HG03064 (cell line): ENCODE measurements around the gene ABCG1.

Source experiments
- ATAC-seq: cut with Tn5 transposase; IDR thresholded peaks from one replicate; pipeline ENCODE4 v1.9.1; 2021; ENCODE audit warnings: low read depth; ENCODE audit not compliant: unreplicated experiment

ABCG1 gene

GRCh38 chr21:42231756-42232155 is 12.8 kb downstream of the ABCG1 start:
- no peak for ATAC-seq

- no peak for ATAC-seq
Measured at GRCh38 chr21:42232176-42232825, 13.4 kb downstream of the ABCG1 start.

DNA sequence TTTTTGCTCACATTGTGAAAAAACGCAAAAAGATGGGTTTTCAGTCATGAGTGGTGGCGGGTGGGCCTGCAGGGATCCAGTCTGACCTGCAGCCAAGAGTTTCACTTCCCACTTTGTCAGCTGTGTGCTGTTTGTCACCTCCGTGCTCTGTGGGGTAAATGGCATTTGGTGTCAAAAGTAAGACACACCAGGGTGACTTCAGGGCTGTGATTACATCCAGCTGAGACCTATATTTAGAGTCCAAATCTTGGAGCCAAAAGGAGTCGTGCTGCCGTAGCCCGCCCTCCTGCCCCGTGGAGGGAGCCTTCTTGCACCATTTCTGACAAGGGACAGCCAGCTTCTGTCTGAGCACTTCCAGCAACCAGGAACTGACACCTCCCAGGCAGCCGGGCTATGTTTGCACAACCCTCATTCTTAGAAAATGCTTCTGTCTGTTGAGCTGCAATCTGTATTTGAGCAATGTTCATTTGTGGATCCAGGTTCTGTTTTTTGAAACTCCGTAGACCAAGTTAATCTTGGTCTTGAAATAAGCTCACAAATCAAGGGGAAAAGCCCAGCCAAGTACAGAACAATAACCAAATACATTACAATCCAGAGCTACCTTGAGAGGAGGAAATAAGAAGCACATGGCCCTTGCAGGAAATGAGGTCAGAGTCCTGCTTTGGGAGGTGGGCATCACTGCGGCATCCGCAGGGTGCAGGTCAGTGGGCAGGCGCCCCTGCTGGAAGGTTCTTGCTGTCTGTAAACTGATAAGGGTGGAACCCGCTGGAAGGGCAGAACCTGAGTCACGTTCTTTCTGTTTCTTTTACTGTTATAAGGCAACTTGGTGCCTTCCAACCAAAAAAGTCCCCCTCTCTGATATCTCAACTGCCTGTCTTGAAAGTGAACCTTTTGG is 14.4 kb downstream of the ABCG1 start:
- no peak for ATAC-seq

- no peak for ATAC-seq
Measured at GRCh38 chr21:42234041-42234440, 15.1 kb downstream of the ABCG1 start.

GRCh38 chr21:42234464-42235241 is 15.7 kb downstream of the ABCG1 start:
- no peak for ATAC-seq

DNA sequence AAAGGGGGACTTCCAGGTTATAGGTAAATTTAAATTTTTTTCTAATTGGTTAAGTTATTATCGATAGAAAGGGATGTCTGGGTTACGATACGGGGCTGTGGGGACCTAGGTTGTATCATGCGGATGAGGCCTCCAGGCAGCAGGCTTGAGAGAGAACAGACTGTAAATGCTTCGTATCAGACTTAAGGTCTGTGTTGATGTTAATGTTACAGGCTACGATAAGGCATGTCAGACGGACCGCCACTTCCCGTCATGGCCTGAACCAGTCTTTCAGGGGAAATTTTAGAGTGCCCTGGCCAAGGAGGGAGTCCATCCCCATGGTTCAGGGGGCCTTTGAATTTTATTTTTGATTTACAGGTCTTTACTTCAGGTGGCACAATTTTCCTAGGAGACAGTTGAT is 16.7 kb downstream of the ABCG1 start:
- ATAC-seq: no peak

- ATAC-seq: no peak
Measured at GRCh38 chr21:42236014-42236413, 17.1 kb downstream of the ABCG1 start.

GRCh38 chr21:42236693-42237092 is 17.8 kb downstream of the ABCG1 start:
- ATAC-seq: no peak

- no peak for ATAC-seq
Measured at GRCh38 chr21:42237161-42237560, 18.2 kb downstream of the ABCG1 start.

DNA sequence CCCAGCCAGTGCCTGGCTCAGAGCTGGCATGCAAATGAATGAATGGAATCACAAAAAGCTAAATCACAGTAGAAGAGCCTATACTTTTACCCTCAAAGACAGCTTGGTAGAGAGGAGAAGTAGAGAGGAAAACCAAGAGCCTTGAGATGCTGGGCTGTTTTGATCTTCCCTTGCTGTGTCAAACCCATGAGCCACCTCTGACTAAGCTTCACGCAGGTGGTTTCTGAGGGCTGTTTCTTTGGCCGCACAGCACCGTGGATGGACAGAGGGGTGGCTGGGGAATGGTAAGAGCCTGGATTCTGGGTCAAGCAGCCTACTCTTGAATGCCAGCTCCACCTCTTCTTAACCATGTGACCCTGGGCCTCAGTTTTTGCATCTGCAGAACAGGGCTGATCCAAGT is 18.6 kb downstream of the ABCG1 start:
- ATAC-seq: no peak

DNA sequence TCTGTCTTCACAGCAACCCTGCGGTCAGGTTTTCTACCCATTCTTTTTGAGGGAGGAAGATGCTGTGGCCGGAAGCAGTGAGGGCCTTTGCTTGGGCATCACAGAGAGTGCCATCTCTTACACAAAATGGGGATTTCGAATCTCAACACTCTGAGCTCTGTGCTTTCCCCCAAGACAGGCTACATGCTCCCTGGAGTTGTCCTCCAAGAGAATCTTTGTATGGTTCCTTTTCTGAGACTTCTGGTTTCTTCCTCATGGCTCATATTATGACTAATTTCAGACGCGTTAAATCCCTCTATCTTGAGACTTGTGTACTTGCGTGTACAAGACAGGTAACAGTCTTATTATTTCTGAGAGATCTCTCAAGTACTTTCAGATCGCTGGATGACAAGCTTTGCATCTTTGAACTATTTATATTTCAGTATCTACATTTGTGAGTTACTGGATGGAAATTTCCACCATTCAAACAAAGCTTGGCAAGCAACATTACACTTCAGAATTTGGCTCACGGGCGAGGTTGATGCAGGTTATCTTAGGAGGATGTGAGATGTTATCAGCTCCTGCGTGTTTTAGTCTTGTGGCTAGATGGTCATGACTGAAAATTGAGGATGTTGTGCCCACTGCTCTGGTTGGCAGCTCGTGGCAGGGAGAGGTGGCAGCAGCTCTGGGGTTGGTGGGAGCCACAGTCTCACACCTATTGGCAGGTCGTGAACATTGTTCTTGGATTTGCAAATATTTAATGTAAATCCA is 19.4 kb downstream of the ABCG1 start:
- no peak for ATAC-seq

DNA sequence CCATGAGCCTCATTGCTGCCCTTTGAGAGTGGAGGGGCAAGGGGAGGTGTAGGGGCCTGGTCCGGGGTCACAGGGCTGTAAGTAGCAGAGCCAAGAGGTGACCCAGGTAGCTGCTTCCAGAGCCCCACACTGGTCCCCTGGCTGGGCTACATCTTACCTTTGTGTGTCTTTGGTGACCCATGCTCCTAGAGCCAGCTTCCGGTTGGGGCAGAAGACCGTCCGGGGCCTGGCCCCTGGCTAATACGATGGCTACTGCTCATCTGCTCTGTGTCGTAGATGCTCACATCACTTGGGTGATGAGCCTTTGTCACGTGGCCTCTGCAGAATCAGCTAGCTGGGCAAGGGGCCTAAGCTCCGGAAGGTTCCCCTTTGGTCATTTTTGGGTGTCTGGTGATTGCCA is 20.6 kb downstream of the ABCG1 start:
- ATAC-seq: no peak

GRCh38 chr21:42239973-42240372 is 21.0 kb downstream of the ABCG1 start:
- ATAC-seq: no peak

DNA sequence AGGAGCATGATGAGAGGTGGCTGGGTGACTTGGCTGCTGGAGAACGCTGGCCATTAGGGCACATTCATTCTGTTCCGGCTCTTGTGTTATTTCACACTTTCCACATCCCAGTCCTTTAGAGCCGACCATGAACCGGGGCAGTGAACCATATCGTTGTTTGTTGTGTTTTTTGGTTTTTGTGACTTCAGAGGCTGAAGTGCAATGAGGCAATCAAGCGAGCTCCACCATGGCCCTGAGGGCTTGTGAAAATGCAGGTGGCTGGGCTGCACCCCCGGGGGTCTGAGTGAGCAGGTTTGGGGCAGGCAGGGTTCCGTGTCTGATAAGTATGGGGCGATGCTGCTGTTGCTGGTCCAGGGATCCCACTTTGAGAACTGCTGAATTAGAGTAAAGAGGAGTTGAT is 23.7 kb downstream of the ABCG1 start:
- ATAC-seq: no peak

- ATAC-seq: no peak
Measured at GRCh38 chr21:42243026-42243425, 24.1 kb downstream of the ABCG1 start.

DNA sequence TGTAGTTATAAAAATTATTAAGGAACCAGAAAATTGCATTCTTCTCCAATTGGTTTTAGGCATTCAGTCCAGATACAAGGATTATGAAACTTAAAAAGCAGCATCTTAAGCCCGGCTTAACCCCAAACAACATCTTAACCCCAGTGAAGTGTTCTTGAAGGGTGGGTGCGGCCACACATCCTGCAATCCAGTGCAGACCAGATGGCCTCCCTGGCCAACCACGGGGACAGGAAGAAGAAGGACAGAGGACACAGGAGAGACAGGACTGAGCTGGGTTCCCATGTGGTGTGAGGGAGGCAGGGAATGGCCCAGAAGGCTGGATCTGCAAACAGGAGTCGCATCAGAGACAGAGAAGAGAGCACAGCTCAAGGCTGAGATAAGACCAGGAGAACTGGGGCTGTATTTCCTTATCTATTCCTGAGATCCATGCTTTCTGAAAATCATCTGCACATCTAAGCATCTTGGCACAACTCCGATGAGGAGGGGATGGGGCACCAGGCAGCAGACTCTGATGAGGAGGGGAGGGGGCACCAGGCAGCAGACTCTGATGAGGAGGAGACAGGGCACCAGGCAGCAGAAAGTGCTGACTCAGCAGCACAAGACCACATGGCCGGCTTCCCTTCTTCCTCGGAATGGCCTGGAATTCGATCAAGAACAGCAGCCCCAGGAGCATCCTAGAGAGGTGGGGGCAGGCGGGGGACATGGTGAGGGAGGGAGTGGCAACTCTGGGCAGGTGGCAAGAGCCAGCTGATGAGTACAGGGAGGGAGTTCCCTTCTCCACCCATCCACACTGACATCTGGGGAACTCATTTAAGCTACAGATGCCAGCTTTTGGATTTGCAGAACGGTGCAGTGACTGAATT is 26.6 kb downstream of the ABCG1 start:
- no peak for ATAC-seq

DNA sequence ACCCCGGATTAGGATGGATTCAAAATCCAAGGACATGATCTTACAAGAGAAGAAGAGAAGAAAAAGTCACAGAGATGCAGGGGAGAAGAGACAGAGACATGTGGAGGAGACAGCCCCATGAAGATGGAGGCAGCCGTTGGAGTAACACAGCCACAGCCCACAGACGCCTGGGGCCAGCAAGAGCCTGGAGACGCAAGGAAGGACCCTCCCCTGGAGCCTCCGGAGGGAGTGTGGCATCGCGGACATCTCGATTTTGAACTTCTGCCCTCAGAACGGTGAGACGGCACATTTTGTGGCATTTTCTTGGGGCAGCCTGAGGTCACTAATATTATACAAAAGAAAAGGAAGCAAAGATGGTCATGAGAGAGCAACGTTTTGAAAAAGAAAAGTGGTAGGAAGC is 28.8 kb downstream of the ABCG1 start:
- no peak for ATAC-seq

- no peak for ATAC-seq
Measured at GRCh38 chr21:42248241-42248640, 29.3 kb downstream of the ABCG1 start.

DNA sequence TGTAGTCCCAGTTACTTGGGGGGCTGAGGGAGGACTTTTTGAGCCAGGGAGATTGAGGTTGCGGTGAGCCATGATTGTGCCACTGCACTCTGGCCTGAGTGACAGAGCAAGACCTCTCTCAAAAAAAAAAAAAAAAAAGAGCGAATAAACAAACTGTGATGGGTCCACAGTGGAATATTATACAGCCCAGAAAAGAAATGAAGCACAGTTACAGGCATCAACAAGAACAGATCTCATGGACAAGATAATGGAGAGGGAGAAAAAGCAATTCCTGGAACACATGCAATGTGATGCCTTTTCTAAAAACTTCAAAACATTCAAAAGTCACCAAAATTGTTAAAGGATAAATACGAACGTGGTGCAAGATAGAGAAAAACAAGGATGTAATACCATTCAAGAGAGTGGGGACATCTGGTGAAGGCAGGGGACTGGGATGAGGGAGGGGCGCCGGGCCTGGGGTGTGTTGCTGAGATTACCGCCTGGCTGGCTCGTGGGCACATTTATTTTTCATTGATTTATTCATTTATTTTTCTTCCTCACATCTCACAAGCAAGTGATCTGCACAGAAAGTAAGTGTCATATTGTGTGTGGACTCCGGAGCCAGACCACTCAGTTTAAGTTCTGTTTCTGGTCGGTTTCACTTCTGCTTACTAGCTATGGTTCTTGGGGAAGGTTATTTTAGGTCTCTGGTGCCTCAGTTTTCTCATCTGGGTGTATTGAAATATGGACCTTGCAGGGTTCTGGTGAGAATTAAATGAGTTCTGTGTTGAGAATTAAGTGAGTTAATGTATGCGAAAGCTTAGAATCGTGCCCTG is 30.1 kb downstream of the ABCG1 start:
- ATAC-seq: peak; percentile 74
